HEK293T (cell line): ENCODE results near the gene CD81.

Source experiments
- BHLHE40 ChIP-seq: fragments of 450-650 bp; IDR thresholded peaks from 2 replicates; pipeline ENCODE4 v1.6.1; 2016; ENCODE audit warnings: mild to moderate bottlenecking, moderate library complexity, borderline replicate concordance
- FOXA1 ChIP-seq: fragments of 450-650 bp; IDR thresholded peaks from 2 replicates; pipeline ENCODE4 v1.6.1; 2016; ENCODE audit warnings: mild to moderate bottlenecking
- FOXM1 ChIP-seq: fragments of 450-650 bp; IDR thresholded peaks from 2 replicates; pipeline ENCODE4 v1.6.1; 2017; ENCODE audit warnings: mild to moderate bottlenecking, borderline replicate concordance
- HDGF ChIP-seq: fragments of 450-650 bp; IDR thresholded peaks from 2 replicates; pipeline ENCODE4 v1.6.1; 2017; ENCODE audit warnings: antibody characterized with exemption, borderline replicate concordance
- LEF1 ChIP-seq: fragments of 450-650 bp; IDR thresholded peaks from 2 replicates; pipeline ENCODE4 v1.6.1; 2017; ENCODE audit warnings: mild to moderate bottlenecking, borderline replicate concordance
- PKNOX1 ChIP-seq: fragments of 450-650 bp; IDR thresholded peaks from 2 replicates; pipeline ENCODE4 v1.6.1; 2016
- SP1 ChIP-seq: fragments of 450-650 bp; IDR thresholded peaks from 2 replicates; pipeline ENCODE4 v1.6.1; 2017
- SUZ12 ChIP-seq: fragments of 450-650 bp; IDR thresholded peaks from 2 replicates; pipeline ENCODE4 v1.6.1; 2016; ENCODE audit warnings: mild to moderate bottlenecking
- TARDBP ChIP-seq: fragments of 450-650 bp; IDR thresholded peaks from 2 replicates; pipeline ENCODE4 v1.6.1; 2016

- TF ChIP-seq LEF1 (no peak), FOXM1 (no peak), FOXA1 (no peak), SP1 (no peak), SUZ12 (no peak), PKNOX1 (no peak), HDGF (no peak), TARDBP (no peak), BHLHE40 (no peak)
These were observed 17.6 kb upstream of the CD81 start for GRCh38 chr11:2359557-2359956.
